ENCODE results near the gene CEMP1.

Gene CEMP1

GRCh38 chr16:2490190-2491105, 40.8 kb downstream of the CEMP1 start:
- no peak for TF ChIP-seq CTCF (IDR thresholded peaks at IDR 0.05)

GRCh38 chr16:2489581-2489980, 41.6 kb downstream of the CEMP1 start:
- no peak for TF ChIP-seq CTCF (IDR thresholded peaks at IDR 0.05)

GRCh38 chr16:2487903-2488531, 43.2 kb downstream of the CEMP1 start:
- TF ChIP-seq CTCF (IDR thresholded peaks at IDR 0.05) = no peak

GRCh38 chr16:2487517-2487842, 43.7 kb downstream of the CEMP1 start:
- no peak for TF ChIP-seq CTCF (IDR thresholded peaks at IDR 0.05)

GRCh38 chr16:2486645-2487516, 44.3 kb downstream of the CEMP1 start:
- TF ChIP-seq CTCF (IDR thresholded peaks at IDR 0.05) = no peak

- no peak for TF ChIP-seq CTCF (IDR thresholded peaks at IDR 0.05)
Observed at GRCh38 chr16:2485811-2486507, 45.2 kb downstream of the CEMP1 start.

Measured in LNCAP (cell line).